Measurements from ENCODE around the gene SHLD1.
"Not testable (repeated sequence)": the region's sequence is repeated elsewhere in the genome, so short reads cannot be mapped to it uniquely, and the experiment has no call there.

SHLD1 gene

GRCh38 chr20:5735845-5736510 is 14.2 kb upstream of the SHLD1 start:
- no peak for DNase-seq (ENCODE audit: low read depth in 4 of 4, low spot score in 1 of 4)

GRCh38 chr20:5737619-5737953 is 12.6 kb upstream of the SHLD1 start:
- DNase-seq (ENCODE audit: low read depth in 4 of 4, low spot score in 1 of 4), result no peak

- no peak for DNase-seq (ENCODE audit: low read depth in 4 of 4, low spot score in 1 of 4)
These were observed 12.2 kb upstream of the SHLD1 start for GRCh38 chr20:5737966-5738365.

- DNase-seq (ENCODE audit: low read depth in 4 of 4, low spot score in 1 of 4), result not testable (repeated sequence)
These were observed 9.6 kb upstream of the SHLD1 start for GRCh38 chr20:5740643-5741042.

- DNase-seq (ENCODE audit: low read depth in 4 of 4, low spot score in 1 of 4), result no peak
These were observed 9.1 kb upstream of the SHLD1 start for GRCh38 chr20:5741089-5741488.

GRCh38 chr20:5742041-5742440 is 8.2 kb upstream of the SHLD1 start:
- no peak for DNase-seq (ENCODE audit: low read depth in 4 of 4, low spot score in 1 of 4)

- no peak for DNase-seq (ENCODE audit: low read depth in 4 of 4, low spot score in 1 of 4)
These were observed 4.7 kb upstream of the SHLD1 start for GRCh38 chr20:5745416-5746030.

- DNase-seq (ENCODE audit: low read depth in 4 of 4, low spot score in 1 of 4), result no peak
These were observed 4.1 kb upstream of the SHLD1 start for GRCh38 chr20:5746064-5746463.

- DNase-seq (ENCODE audit: low read depth in 4 of 4, low spot score in 1 of 4), result no peak
These were observed 2.0 kb upstream of the SHLD1 start for GRCh38 chr20:5748246-5748645.

- DNase-seq (ENCODE audit: low read depth in 4 of 4, low spot score in 1 of 4), result not testable (repeated sequence)
These were observed 669 bp upstream of the SHLD1 start for GRCh38 chr20:5749512-5749951.

- DNase-seq (ENCODE audit: low read depth in 4 of 4, low spot score in 1 of 4), result no peak
These were observed 1.7 kb downstream of the SHLD1 start for GRCh38 chr20:5751856-5752255.

- DNase-seq (ENCODE audit: low read depth in 4 of 4, low spot score in 1 of 4), result no peak
These were observed 3.6 kb downstream of the SHLD1 start for GRCh38 chr20:5753814-5754213.

GRCh38 chr20:5757949-5758348 is 7.7 kb downstream of the SHLD1 start:
- no peak for DNase-seq (ENCODE audit: low read depth in 4 of 4, low spot score in 1 of 4)

GRCh38 chr20:5766085-5766764 is 16.0 kb downstream of the SHLD1 start:
- no peak for DNase-seq (ENCODE audit: low read depth in 4 of 4, low spot score in 1 of 4)

- no peak for DNase-seq (ENCODE audit: low read depth in 4 of 4, low spot score in 1 of 4)
These were observed 17.4 kb downstream of the SHLD1 start for GRCh38 chr20:5767493-5768098.

- no peak for DNase-seq (ENCODE audit: low read depth in 4 of 4, low spot score in 1 of 4)
These were observed 20.2 kb downstream of the SHLD1 start for GRCh38 chr20:5770231-5770986.

- no peak for DNase-seq (ENCODE audit: low read depth in 4 of 4, low spot score in 1 of 4)
These were observed 20.8 kb downstream of the SHLD1 start for GRCh38 chr20:5770987-5771318.

- DNase-seq (ENCODE audit: low read depth in 4 of 4, low spot score in 1 of 4), result no peak
These were observed 22.5 kb downstream of the SHLD1 start for GRCh38 chr20:5772704-5773103.

GRCh38 chr20:5773589-5773988 is 23.4 kb downstream of the SHLD1 start:
- DNase-seq (ENCODE audit: low read depth in 4 of 4, low spot score in 1 of 4), result no peak

- DNase-seq (ENCODE audit: low read depth in 4 of 4, low spot score in 1 of 4), result no peak
These were observed 25.9 kb downstream of the SHLD1 start for GRCh38 chr20:5776077-5776476.

- DNase-seq (ENCODE audit: low read depth in 4 of 4, low spot score in 1 of 4), result no peak
These were observed 29.1 kb downstream of the SHLD1 start for GRCh38 chr20:5779071-5779900.
